Activated T-cell treated with anti-CD3 and anti-CD28 coated beads for 24 hours (primary cell): ENCODE results near the gene LAMP5.

Source experiments
- DNase-seq: peaks from one replicate; pipeline ENCODE4 v3.0.0-alpha.2; 2020; ENCODE audit warnings: low read depth

The LAMP5 gene

GRCh38 chr20:9500121-9500520, 14.3 kb upstream of the LAMP5 start:
- no peak for DNase-seq

- DNase-seq = no peak
These were observed 12.9 kb upstream of the LAMP5 start for GRCh38 chr20:9501473-9501872.

GRCh38 chr20:9503526-9504245, 10.7 kb upstream of the LAMP5 start:
- no peak for DNase-seq

- no peak for DNase-seq
These were observed 8.0 kb upstream of the LAMP5 start for GRCh38 chr20:9506280-9506821.

GRCh38 chr20:9506964-9507369, 7.4 kb upstream of the LAMP5 start:
- DNase-seq = no peak

- DNase-seq = no peak
These were observed 6.7 kb upstream of the LAMP5 start for GRCh38 chr20:9507544-9508239.

GRCh38 chr20:9508240-9508661, 6.1 kb upstream of the LAMP5 start:
- DNase-seq = no peak

- no peak for DNase-seq
These were observed 5.7 kb upstream of the LAMP5 start for GRCh38 chr20:9508696-9509178.

- DNase-seq = no peak
These were observed 5.1 kb upstream of the LAMP5 start for GRCh38 chr20:9509246-9509645.

- DNase-seq = no peak
These were observed 3.5 kb upstream of the LAMP5 start for GRCh38 chr20:9510911-9511310.

- no peak for DNase-seq
These were observed 324 bp upstream of the LAMP5 start for GRCh38 chr20:9514072-9514460.

- DNase-seq = no peak
These were observed 810 bp downstream of the LAMP5 start for GRCh38 chr20:9515214-9515585.

GRCh38 chr20:9515741-9516233, 1.4 kb downstream of the LAMP5 start:
- DNase-seq = no peak

- no peak for DNase-seq
These were observed 2.0 kb downstream of the LAMP5 start for GRCh38 chr20:9516234-9516871.

GRCh38 chr20:9517297-9518162, 3.1 kb downstream of the LAMP5 start:
- DNase-seq = no peak

GRCh38 chr20:9518576-9519175, 4.3 kb downstream of the LAMP5 start:
- no peak for DNase-seq

- DNase-seq = no peak
These were observed 5.7 kb downstream of the LAMP5 start for GRCh38 chr20:9520086-9520485.

- DNase-seq = no peak
These were observed 9.2 kb downstream of the LAMP5 start for GRCh38 chr20:9523636-9524035.

- no peak for DNase-seq
These were observed 17.2 kb downstream of the LAMP5 start for GRCh38 chr20:9531581-9531980.

GRCh38 chr20:9532069-9532838, 17.9 kb downstream of the LAMP5 start:
- DNase-seq = no peak

GRCh38 chr20:9534025-9534424, 19.6 kb downstream of the LAMP5 start:
- DNase-seq = no peak
